Kidney epithelial cell (primary cell): Measurements from ENCODE around the gene KRTAP4-4. TPM values are rescaled to one million over a fixed set of nuclear protein-coding genes. Genes with fewer than 3 reads are reported as not detected.
A peak's percentile ranks its signal among the peaks of the same experiment; 100 is the strongest.
"Not testable (repeated sequence)": the region's sequence is repeated elsewhere in the genome, so short reads cannot be mapped to it uniquely, and the experiment has no call there.

Source experiments
- DNase-seq: peaks from one replicate; pipeline ENCODE4 v3.0.0-alpha.2; 2010; ENCODE audit warnings: low read depth
- H3K27me3 ChIP-seq: 2 replicates; pipeline ENCODE4 v1.6.0; 2011; ENCODE audit warnings: low read length; ENCODE audit not compliant: control insufficient read depth, insufficient read depth
- H3K36me3 ChIP-seq: 2 replicates; pipeline ENCODE4 v1.5.1; 2011; ENCODE audit warnings: low read length; ENCODE audit not compliant: control insufficient read depth, insufficient read depth
- H3K4me3 ChIP-seq: 2 replicates; pipeline ENCODE4 v1.5.1; 2011; ENCODE audit warnings: low read depth, mild to moderate bottlenecking, control low read depth, low read length
- CTCF ChIP-seq: IDR thresholded peaks from 2 replicates; pipeline ENCODE4 v1.5.1; 2011; ENCODE audit warnings: mild to moderate bottlenecking, moderate library complexity, low read length, control low read depth, inconsistent platforms; ENCODE audit not compliant: insufficient read depth, poor library complexity, severe bottlenecking
- total RNA-seq: library from RNA; depleted of rRNA; stranded (reverse); fragments of >200 nt; gene quantifications from 2 replicates; pipeline ENCODE4 v1.2.3, GENCODE V29; 2015

Gene KRTAP4-4
- total RNA-seq, 1 donor from 2014 or later = not detected

- Histone ChIP-seq H3K27me3 (no peaks in the 10 kb centered on the region), H3K36me3 (no peaks in the 10 kb centered on the region), H3K4me3 (no peak overlapping the region)
- TF ChIP-seq CTCF = no peak
- DNase-seq = peak; percentile 18
Measured at GRCh38 chr17:41131979-41132378, 28.6 kb downstream of the KRTAP4-4 start.

- Histone ChIP-seq H3K36me3 (no peaks in the 10 kb centered on the region), H3K27me3 (no peaks in the 10 kb centered on the region), H3K4me3 (no peak overlapping the region)
- no peak for TF ChIP-seq CTCF
- DNase-seq = no peak
Measured at GRCh38 chr17:41127371-41127770, 33.2 kb downstream of the KRTAP4-4 start.

GRCh38 chr17:41126412-41126811, 34.1 kb downstream of the KRTAP4-4 start:
- Histone ChIP-seq H3K27me3 (no peaks in the 10 kb centered on the region), H3K4me3 (no peak overlapping the region), H3K36me3 (no peaks in the 10 kb centered on the region)
- TF ChIP-seq CTCF = no peak
- no peak for DNase-seq

GRCh38 chr17:41125064-41125463, 35.5 kb downstream of the KRTAP4-4 start:
- Histone ChIP-seq H3K4me3 (no peak overlapping the region), H3K27me3 (no peaks in the 10 kb centered on the region), H3K36me3 (no peaks in the 10 kb centered on the region)
- no peak for DNase-seq
- no peak for TF ChIP-seq CTCF

- H3K27me3 ChIP-seq, H3K36me3 ChIP-seq, H3K4me3 ChIP-seq, DNase-seq: not testable (repeated sequence)
Measured at GRCh38 chr17:41123991-41124371, 36.6 kb downstream of the KRTAP4-4 start, which contains the start of gene KRTAP4-12. Gene KRTAP4-12 (minus strand): TSS chr17:41124182. CDS start chr17:41124122, 60 bp downstream.

- H3K4me3 ChIP-seq, H3K36me3 ChIP-seq, H3K27me3 ChIP-seq, DNase-seq: not testable (repeated sequence)
Measured at GRCh38 chr17:41123292-41123990, 37.1 kb downstream of the KRTAP4-4 start.

GRCh38 chr17:41121742-41122141, 38.8 kb downstream of the KRTAP4-4 start:
- H3K4me3 ChIP-seq = no peak overlapping the region
- no peaks in the 10 kb centered on the region for H3K36me3 ChIP-seq
- no peaks in the 10 kb centered on the region for H3K27me3 ChIP-seq
- no peak for DNase-seq
- TF ChIP-seq CTCF = no peak

GRCh38 chr17:41119696-41120690, 40.6 kb downstream of the KRTAP4-4 start:
- H3K36me3 ChIP-seq, DNase-seq, H3K4me3 ChIP-seq, H3K27me3 ChIP-seq: not testable (repeated sequence)
